ENCODE results near the gene GIGYF2.

The GIGYF2 gene

GRCh38 chr2:232884549-232885263 is 187.6 kb downstream of the GIGYF2 start:
- in situ Hi-C loops (cut with HindIII; ENCODE audit: low pct_ligation_motif_present, low sequenced_read_pairs), result no loop called here
- H3K27ac ChIP-seq, result no peak overlapping the region
- no peaks in the 10 kb centered on the region for H3K36me3 ChIP-seq (replicated peaks)
- no peaks in the 10 kb centered on the region for H3K27me3 ChIP-seq (replicated peaks)
- TF ChIP-seq CTCF (IDR thresholded peaks at IDR 0.05; ENCODE audit: low read depth, low read length, missing control alignments), result no peak
- no peak for DNase-seq
- H3K4me3 ChIP-seq (ENCODE audit: low read depth, low read length), result no peak overlapping the region

DNA sequence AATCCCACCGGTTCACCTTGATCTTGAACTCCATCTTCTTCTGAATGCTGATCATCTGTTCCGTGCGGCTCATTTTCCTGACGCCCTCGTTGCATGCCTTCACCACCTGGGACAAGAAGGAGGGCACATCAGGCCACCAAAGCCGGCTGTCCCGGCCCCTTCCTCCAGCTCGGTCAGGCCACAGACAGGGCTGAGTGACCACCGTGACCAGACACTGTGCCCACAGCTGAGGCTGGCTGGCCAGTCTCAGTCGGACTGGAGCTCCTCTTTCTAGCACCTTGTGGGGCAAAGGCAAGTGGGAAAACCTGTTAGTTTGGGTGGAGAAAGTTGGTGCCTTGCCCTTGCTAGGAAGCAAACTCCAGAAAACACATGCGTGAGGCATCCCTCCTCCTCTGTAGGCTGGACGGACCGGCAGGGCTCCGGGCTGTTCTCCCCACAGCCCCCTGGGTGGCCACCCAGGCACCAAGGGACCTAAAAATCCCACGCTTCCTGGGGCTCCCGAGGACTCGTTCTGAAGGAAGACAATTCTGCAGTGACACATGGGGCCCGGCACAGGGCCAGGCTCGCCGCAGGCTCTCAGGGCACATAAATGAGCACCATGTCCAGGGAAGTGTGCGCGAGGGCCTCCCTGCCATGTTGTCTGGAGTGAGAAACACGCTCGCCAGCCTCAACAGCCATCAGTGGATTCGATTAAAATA is 188.3 kb downstream of the GIGYF2 start:
- in situ Hi-C loops (cut with HindIII; ENCODE audit: low pct_ligation_motif_present, low sequenced_read_pairs), result no loop called here
- Histone ChIP-seq H3K36me3 (replicated peaks) (no peaks in the 10 kb centered on the region), H3K27ac (no peak overlapping the region), H3K27me3 (replicated peaks) (no peaks in the 10 kb centered on the region), H3K4me3 (ENCODE audit: low read depth, low read length) (no peak overlapping the region)
- no peak for DNase-seq
- TF ChIP-seq CTCF (IDR thresholded peaks at IDR 0.05; ENCODE audit: low read depth, low read length, missing control alignments), result no peak

GRCh38 chr2:232886176-232886575 is 189.0 kb downstream of the GIGYF2 start:
- DNase-seq, result no peak
- H3K4me3 ChIP-seq (ENCODE audit: low read depth, low read length), result no peak overlapping the region
- no peaks in the 10 kb centered on the region for H3K36me3 ChIP-seq (replicated peaks)
- in situ Hi-C loops (cut with HindIII; ENCODE audit: low pct_ligation_motif_present, low sequenced_read_pairs), result no loop called here
- no peaks in the 10 kb centered on the region for H3K27me3 ChIP-seq (replicated peaks)
- H3K27ac ChIP-seq, result no peak overlapping the region
- no peak for TF ChIP-seq CTCF (IDR thresholded peaks at IDR 0.05; ENCODE audit: low read depth, low read length, missing control alignments)

- no peak overlapping the region for H3K27ac ChIP-seq
- no peak for TF ChIP-seq CTCF (IDR thresholded peaks at IDR 0.05; ENCODE audit: low read depth, low read length, missing control alignments)
- DNase-seq, result no peak
- in situ Hi-C loops (cut with HindIII; ENCODE audit: low pct_ligation_motif_present, low sequenced_read_pairs), result no loop called here
- no peak overlapping the region for H3K4me3 ChIP-seq (ENCODE audit: low read depth, low read length)
- H3K27me3 ChIP-seq (replicated peaks), result no peaks in the 10 kb centered on the region
- H3K36me3 ChIP-seq (replicated peaks), result no peaks in the 10 kb centered on the region
Measured at GRCh38 chr2:232886632-232887031, 189.5 kb downstream of the GIGYF2 start.

DNA sequence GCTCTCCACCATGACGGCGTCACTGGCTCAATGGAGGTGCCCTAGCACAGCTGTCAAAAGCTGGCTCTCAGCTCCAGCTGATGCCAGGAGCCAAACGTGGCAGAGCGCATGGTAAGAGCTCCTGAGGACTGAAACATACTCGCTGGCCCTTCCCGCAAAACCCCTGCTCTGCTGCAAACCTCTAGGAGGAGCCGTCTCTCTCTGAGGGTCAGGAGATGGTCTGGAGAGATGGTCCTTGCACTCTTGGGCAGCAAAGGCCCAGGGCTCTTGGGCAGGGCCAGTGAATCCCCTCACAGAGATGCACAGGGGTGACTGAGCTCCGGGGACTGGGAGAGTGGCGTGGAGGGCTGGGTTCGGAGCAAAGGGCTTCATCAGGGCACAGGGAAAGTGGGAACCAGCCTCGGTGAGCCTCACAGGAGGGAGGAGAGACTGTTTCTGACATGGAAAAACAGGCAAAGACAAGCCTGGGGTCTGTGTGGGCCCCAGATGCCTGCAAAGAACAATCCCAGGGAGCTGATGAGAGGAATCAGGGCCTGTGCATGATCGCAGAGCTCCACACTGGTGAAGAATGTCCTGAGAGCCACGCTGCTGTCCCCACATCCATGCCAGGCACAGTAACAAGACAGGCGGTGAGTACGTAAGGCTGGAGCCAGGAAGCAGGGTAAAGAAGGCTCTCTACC is 190.2 kb downstream of the GIGYF2 start:
- no peaks in the 10 kb centered on the region for H3K36me3 ChIP-seq (replicated peaks)
- no peaks in the 10 kb centered on the region for H3K27me3 ChIP-seq (replicated peaks)
- TF ChIP-seq CTCF (IDR thresholded peaks at IDR 0.05; ENCODE audit: low read depth, low read length, missing control alignments), result peak; percentile 57
- H3K27ac ChIP-seq, result no peak overlapping the region
- DNase-seq, result no peak
- in situ Hi-C loops (cut with HindIII; ENCODE audit: low pct_ligation_motif_present, low sequenced_read_pairs), result no loop called here
- no peak overlapping the region for H3K4me3 ChIP-seq (ENCODE audit: low read depth, low read length)

All from brain microvascular endothelial cell (primary cell).